Uterus (tissue), 4 donors: Measurements from ENCODE around the gene BCL2L1. TPM values are rescaled to one million over a fixed set of nuclear protein-coding genes. Genes with fewer than 3 reads are reported as not detected.

Source experiments
- DNase-seq, 2 donors: peaks; one replicate each; pipeline ENCODE4 v3.0.0-alpha.2; 2019 to 2020
- H3K27ac ChIP-seq, 2 donors: fragments of 200-600 bp; sonication (generic); 1 replicate in 1 of 2; 2 replicates in 1 of 2; pipeline ENCODE4 v1.5.1; 2016 to 2018
- H3K27me3 ChIP-seq, 2 donors: fragments of 200-600 bp; sonication (generic); one replicate each; pipeline ENCODE4 v1.5.1; 2018 to 2019; ENCODE audit warnings: control low read depth in 1 of 2
- H3K36me3 ChIP-seq, 2 donors: fragments of 200-600 bp; sonication (generic); one replicate each; pipeline ENCODE4 v1.5.1; 2019; ENCODE audit warnings: control low read depth in 1 of 2
- H3K4me1 ChIP-seq, 2 donors: fragments of 200-600 bp; sonication (generic); one replicate each; pipeline ENCODE4 v1.5.1; 2018 to 2019; ENCODE audit warnings: control low read depth in 1 of 2
- H3K4me3 ChIP-seq, 2 donors: fragments of 200-600 bp; sonication (generic); 1 replicate in 1 of 2; 2 replicates in 1 of 2; pipeline ENCODE4 v1.5.1; 2018 to 2019; ENCODE audit warnings: mild to moderate bottlenecking in 1 of 2
- H3K9me3 ChIP-seq, 2 donors: fragments of 200-600 bp; sonication (generic); one replicate each; pipeline ENCODE4 v1.5.1; 2019; ENCODE audit warnings: control low read depth in 1 of 2
- POLR2A ChIP-seq, 2 donors: fragments of 450-650 bp; IDR thresholded peaks; one replicate each; pipeline ENCODE4 v1.6.1; 2016; ENCODE audit warnings: antibody characterized with exemption in 2 of 2, mild to moderate bottlenecking in 1 of 2, moderate library complexity in 1 of 2
- intact Hi-C: fragments of 100-400 bp; cut with DNase I; formaldehyde crosslinking; loops from one replicate; pipeline ENCODE4 v1.15.1; 2023; ENCODE audit warnings: low total_unique reads
- total RNA-seq, 4 donors: library from RNA; depleted of rRNA in 3 of 4; stranded (reverse); fragments of >200 nt in 3 of 4; gene quantifications; one replicate each; pipeline versions ENCODE4 v1.1.0 to v1.2.4, GENCODE V29; 2014 to 2023
- TF ChIP-seq, protein P1 (sequence below), 4 experiments: fragments of 200-600 bp in 2 of 4; fragments of 450-650 bp in 2 of 4; sonication (generic) in 2 of 4; IDR thresholded peaks; one replicate each; pipeline ENCODE4 v1.5.1; 2016 to 2019; ENCODE audit warnings: antibody characterized with exemption in 4 of 4, mild to moderate bottlenecking in 2 of 4, moderate library complexity in 1 of 4
- donor health status: DM: yes; HTN: yes; CAD: no.

Gene BCL2L1
- total RNA-seq, 4 donors from 2014 or later, result 35.0 to 113 (median 57.4) TPM

DNA sequence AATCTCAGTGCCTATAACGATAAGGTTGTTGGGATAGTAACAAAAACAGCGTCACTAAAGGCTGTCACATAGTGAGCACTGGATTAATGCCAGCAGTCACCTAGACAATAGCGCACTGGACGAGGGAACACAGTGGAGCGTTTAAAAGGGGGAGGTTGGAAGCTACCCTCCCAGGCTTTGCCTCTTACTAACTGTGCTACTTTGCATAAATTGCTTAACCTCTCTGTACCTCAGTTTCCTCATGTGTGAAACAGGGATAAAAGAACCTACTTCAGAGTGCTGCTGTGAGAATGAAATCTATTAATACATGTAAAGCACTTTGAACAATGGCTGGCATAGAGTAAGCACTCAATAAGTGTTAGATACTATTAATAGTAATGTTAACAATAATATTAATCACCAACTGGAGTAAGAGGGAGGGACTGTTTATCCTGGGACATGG is 10.5 kb downstream of the BCL2L1 start:
- Histone ChIP-seq H3K27ac (peak overlapping the region; percentile 85 to 98), H3K36me3 (no peaks in the 10 kb centered on the region), H3K4me3 (no peak overlapping the region), H3K27me3 (no peaks in the 10 kb centered on the region), H3K4me1 (peaks cover 0 to 14% of the 10 kb centered on the region in 2 donors), H3K9me3 (no peaks in the 10 kb centered on the region)
- TF ChIP-seq, protein P1, sequence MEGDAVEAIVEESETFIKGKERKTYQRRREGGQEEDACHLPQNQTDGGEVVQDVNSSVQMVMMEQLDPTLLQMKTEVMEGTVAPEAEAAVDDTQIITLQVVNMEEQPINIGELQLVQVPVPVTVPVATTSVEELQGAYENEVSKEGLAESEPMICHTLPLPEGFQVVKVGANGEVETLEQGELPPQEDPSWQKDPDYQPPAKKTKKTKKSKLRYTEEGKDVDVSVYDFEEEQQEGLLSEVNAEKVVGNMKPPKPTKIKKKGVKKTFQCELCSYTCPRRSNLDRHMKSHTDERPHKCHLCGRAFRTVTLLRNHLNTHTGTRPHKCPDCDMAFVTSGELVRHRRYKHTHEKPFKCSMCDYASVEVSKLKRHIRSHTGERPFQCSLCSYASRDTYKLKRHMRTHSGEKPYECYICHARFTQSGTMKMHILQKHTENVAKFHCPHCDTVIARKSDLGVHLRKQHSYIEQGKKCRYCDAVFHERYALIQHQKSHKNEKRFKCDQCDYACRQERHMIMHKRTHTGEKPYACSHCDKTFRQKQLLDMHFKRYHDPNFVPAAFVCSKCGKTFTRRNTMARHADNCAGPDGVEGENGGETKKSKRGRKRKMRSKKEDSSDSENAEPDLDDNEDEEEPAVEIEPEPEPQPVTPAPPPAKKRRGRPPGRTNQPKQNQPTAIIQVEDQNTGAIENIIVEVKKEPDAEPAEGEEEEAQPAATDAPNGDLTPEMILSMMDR (IDR thresholded peaks at IDR 0.05), result no peak
- intact Hi-C loops, result no loop called here
- peak in 1 of 2 donors; percentile 43 for DNase-seq

DNA sequence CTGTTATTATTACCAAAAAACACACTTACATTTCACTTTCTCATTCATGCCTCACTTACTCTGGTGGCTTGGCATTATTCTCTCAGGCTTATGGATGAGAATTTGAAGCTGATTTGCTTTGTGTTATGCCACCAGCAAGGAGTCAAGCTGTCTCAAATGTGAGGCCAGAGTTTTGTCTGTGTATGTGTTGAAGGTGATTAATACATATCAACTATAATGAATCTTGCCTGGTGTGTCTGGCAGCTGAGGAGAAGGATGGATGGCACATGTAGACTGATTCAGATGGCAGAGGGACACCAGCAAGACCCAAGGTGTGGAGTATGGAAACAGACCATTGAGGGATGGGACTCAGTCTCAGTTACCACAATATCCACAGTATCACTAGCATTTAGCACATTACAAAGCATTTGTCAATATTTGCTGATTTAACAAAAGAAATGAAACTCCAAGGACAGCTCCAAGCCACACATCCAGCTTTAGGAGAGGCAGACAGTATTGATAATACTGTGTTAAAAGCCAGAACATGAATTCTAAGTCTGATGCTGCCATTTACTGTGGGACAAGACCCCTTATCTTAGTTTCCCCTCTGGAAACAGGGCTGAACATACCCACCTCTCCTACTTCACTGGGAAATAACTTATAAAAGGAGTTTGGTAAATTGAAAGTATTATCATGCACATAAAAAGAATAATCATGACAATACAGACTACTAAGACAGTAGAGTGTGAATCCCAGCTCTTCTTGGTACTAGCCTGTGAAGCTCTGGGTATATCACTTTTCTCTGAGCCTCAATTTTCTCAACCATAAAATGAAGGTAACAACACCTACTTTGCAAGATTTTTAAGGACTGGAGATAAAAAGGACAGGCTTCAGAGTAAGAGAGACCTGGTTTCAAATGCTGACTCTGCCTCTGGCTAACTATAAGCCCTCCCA is 11.2 kb downstream of the BCL2L1 start:
- peaks cover 0 to 10% of the 10 kb centered on the region in 2 donors for H3K4me1 ChIP-seq
- no peaks in the 10 kb centered on the region for H3K27me3 ChIP-seq
- H3K36me3 ChIP-seq, result no peaks in the 10 kb centered on the region
- TF ChIP-seq, protein P1 (IDR thresholded peaks at IDR 0.05), result no peak
- TF ChIP-seq POLR2A (IDR thresholded peaks at IDR 0.05), result peak in 1 of 2 donors; percentile 37
- no peak for DNase-seq
- peak overlapping the region; percentile 85 to 98 for H3K27ac ChIP-seq
- H3K4me3 ChIP-seq, result no peak overlapping the region
- no peaks in the 10 kb centered on the region for H3K9me3 ChIP-seq
- intact Hi-C loops, result no loop called here

DNA sequence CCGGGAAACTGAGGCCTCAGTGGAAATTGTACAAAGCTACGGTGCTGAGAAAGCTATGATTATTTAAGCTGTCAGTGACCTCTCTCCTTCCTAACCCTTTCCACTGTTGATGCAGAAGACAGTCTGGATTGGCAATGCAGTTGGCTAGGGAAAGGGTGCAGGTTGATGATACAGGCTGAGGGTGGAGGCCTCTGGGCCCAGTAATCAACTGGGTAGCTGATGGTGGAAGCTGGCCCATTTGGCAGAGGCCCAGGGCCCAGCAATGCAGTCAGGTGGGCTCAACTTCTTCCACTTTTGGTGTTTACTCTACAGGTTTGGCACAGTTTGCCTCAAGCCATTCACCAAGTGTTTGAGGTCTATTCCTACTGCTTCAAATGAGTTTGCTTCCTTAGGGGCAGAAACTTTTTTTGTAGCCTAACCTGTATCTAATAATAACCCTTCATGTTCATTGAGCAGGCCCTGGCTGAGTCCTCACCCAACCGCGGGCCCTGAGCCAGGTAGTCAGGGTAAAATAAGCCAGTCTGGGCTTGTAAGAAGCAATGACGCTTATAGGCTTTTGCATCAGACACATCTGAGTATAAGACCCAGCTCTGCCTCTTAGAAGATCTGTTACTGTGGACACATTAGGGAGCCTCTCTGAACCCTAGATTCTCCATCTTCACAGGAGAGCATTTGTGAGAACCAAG is 12.1 kb downstream of the BCL2L1 start:
- Histone ChIP-seq H3K4me1 (peaks cover 0 to 10% of the 10 kb centered on the region in 2 donors), H3K27me3 (no peaks in the 10 kb centered on the region), H3K27ac (peak overlapping the region; percentile 85 to 98), H3K36me3 (no peaks in the 10 kb centered on the region), H3K9me3 (no peaks in the 10 kb centered on the region), H3K4me3 (no peak overlapping the region)
- no peak for DNase-seq
- TF ChIP-seq, protein P1 (IDR thresholded peaks at IDR 0.05), result no peak
- no peak for TF ChIP-seq POLR2A (IDR thresholded peaks at IDR 0.05)
- intact Hi-C loops, result no loop called here

DNA sequence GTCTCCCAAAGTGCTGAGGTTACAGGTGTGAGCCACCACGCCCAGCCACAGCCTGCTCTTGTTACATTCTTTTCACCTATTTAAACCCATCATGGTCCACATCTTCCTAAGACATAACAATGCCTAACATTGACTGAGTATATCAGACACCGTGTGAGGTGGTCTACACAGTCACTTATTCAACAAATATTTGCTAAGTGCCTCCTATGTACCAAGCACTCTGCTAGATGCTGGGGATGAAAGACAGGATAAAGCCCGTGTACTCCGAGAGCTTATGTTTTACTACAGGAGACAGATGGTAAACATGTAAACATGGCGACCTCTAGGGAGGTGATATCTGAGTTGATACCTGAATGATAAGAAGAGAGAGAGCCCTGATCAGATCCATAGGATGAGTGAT is 12.7 kb downstream of the BCL2L1 start:
- Histone ChIP-seq H3K27me3 (no peaks in the 10 kb centered on the region), H3K27ac (no peak overlapping the region), H3K4me1 (peaks cover 0 to 10% of the 10 kb centered on the region in 2 donors), H3K4me3 (no peak overlapping the region), H3K9me3 (no peaks in the 10 kb centered on the region), H3K36me3 (no peaks in the 10 kb centered on the region)
- no peak for DNase-seq
- TF ChIP-seq POLR2A (IDR thresholded peaks at IDR 0.05), result no peak
- TF ChIP-seq, protein P1 (IDR thresholded peaks at IDR 0.05), result no peak
- intact Hi-C loops, result no loop called here
